Natural killer cell treated with Interleukin-12 subunit alpha and Interleukin-12 subunit beta and Interleukin-15 and Interleukin-18, amount 100 ng/mL, for 72 hours (primary cell): ENCODE measurements around the gene LRRC56. TPM values are rescaled to one million over a fixed set of nuclear protein-coding genes. Genes with fewer than 3 reads are reported as not detected.

Experiments used
- ATAC-seq, 2 donors: fragments of 150-1000 bp; cut with Tn5 transposase in 1 of 2; sonication (Bioruptor Pico), chemical (Tn5 transposase) in 1 of 2; 2 replicates each; pipeline ENCODE4 v1.10.0; 2021
- DNase-seq: peaks from one replicate; pipeline ENCODE4 v3.0.0; 2022; ENCODE audit warnings: low spot score
- H3K27ac Mint-ChIP-seq, 2 donors: 1 replicate in 1 of 2; 2 replicates in 1 of 2; pipeline ENCODE4 v1.8.0; 2022; ENCODE audit warnings: mixed read lengths in 2 of 2, mild to moderate bottlenecking in 1 of 2, moderate library complexity in 1 of 2
- H3K27me3 Mint-ChIP-seq, 2 donors: 1 replicate in 1 of 2; 2 replicates in 1 of 2; pipeline ENCODE4 v1.8.0; 2022; ENCODE audit warnings: mixed read lengths in 2 of 2
- H3K36me3 Mint-ChIP-seq: one replicate; pipeline ENCODE4 v1.8.0; 2022; ENCODE audit warnings: mixed read lengths
- H3K4me1 Mint-ChIP-seq, 2 donors: 1 replicate in 1 of 2; 2 replicates in 1 of 2; pipeline ENCODE4 v1.8.0; 2022; ENCODE audit warnings: low read depth in 2 of 2, mixed read lengths in 2 of 2, mild to moderate bottlenecking in 1 of 2
- H3K4me3 Mint-ChIP-seq: one replicate; pipeline ENCODE4 v1.8.0; 2022; ENCODE audit warnings: mixed read lengths
- H3K9me3 Mint-ChIP-seq: 2 replicates; pipeline ENCODE4 v1.8.0; 2022; ENCODE audit warnings: mixed read lengths
- total RNA-seq, 2 donors: library from RNA; stranded (reverse); gene quantifications; one replicate each; pipeline ENCODE4 v1.2.3, GENCODE V29; 2022

The LRRC56 gene
- total RNA-seq, 2 donors from 2014 or later: 0.98 to 1.8 TPM

- no peak for DNase-seq
- H3K4me3 Mint-ChIP-seq: no peak overlapping the region
- H3K9me3 Mint-ChIP-seq: no peaks in the 10 kb centered on the region
- no peaks in the 10 kb centered on the region for H3K36me3 Mint-ChIP-seq
- peak overlapping the region in 1 of 2 donors; percentile 67 for H3K27ac Mint-ChIP-seq
- H3K27me3 Mint-ChIP-seq: no peaks in the 10 kb centered on the region
- no peak for ATAC-seq
- H3K4me1 Mint-ChIP-seq: peaks cover 5 to 10% of the 10 kb centered on the region in 2 donors
Measured at GRCh38 chr11:521177-521688, 16.1 kb upstream of the LRRC56 start.

GRCh38 chr11:526192-526591 lies 11.1 kb upstream of the LRRC56 start:
- DNase-seq (no peak), ATAC-seq (no peak)
- Mint-ChIP-seq H3K27ac (no peak overlapping the region), H3K4me1 (peaks cover 0 to under 1% of the 10 kb centered on the region in 2 donors), H3K4me3 (no peak overlapping the region), H3K36me3 (no peaks in the 10 kb centered on the region), H3K27me3 (no peaks in the 10 kb centered on the region), H3K9me3 (no peaks in the 10 kb centered on the region)

GRCh38 chr11:528166-528814 lies 9.0 kb upstream of the LRRC56 start:
- Mint-ChIP-seq H3K9me3 (no peaks in the 10 kb centered on the region), H3K4me3 (no peak overlapping the region), H3K36me3 (no peaks in the 10 kb centered on the region), H3K27ac (no peak overlapping the region), H3K27me3 (no peaks in the 10 kb centered on the region), H3K4me1 (no peaks in the 10 kb centered on the region)
- DNase-seq (no peak), ATAC-seq (no peak)

- H3K27ac Mint-ChIP-seq: no peak overlapping the region
- H3K4me1 Mint-ChIP-seq: no peaks in the 10 kb centered on the region
- no peaks in the 10 kb centered on the region for H3K9me3 Mint-ChIP-seq
- DNase-seq (no peak), ATAC-seq (no peak)
- H3K4me3 Mint-ChIP-seq: no peak overlapping the region
- no peaks in the 10 kb centered on the region for H3K27me3 Mint-ChIP-seq
- H3K36me3 Mint-ChIP-seq: no peaks in the 10 kb centered on the region
Measured at GRCh38 chr11:528815-529727, 8.3 kb upstream of the LRRC56 start.

GRCh38 chr11:529728-530411 lies 7.5 kb upstream of the LRRC56 start:
- Mint-ChIP-seq H3K27ac (no peak overlapping the region), H3K9me3 (no peaks in the 10 kb centered on the region), H3K4me1 (no peaks in the 10 kb centered on the region), H3K27me3 (no peaks in the 10 kb centered on the region), H3K36me3 (no peaks in the 10 kb centered on the region), H3K4me3 (no peak overlapping the region)
- ATAC-seq (no peak), DNase-seq (no peak)

- ATAC-seq (no peak), DNase-seq (no peak)
- Mint-ChIP-seq H3K27me3 (no peaks in the 10 kb centered on the region), H3K4me1 (peaks cover 2 to 3% of the 10 kb centered on the region in 2 donors), H3K4me3 (no peak overlapping the region), H3K27ac (no peak overlapping the region), H3K36me3 (no peaks in the 10 kb centered on the region), H3K9me3 (no peaks in the 10 kb centered on the region)
Measured at GRCh38 chr11:530960-531831, 6.1 kb upstream of the LRRC56 start.

- peaks cover 5% of the 10 kb centered on the region in 2 donors for H3K4me1 Mint-ChIP-seq
- no peaks in the 10 kb centered on the region for H3K27me3 Mint-ChIP-seq
- ATAC-seq (no peak), DNase-seq (no peak)
- no peak overlapping the region for H3K27ac Mint-ChIP-seq
- H3K9me3 Mint-ChIP-seq: no peaks in the 10 kb centered on the region
- no peak overlapping the region for H3K4me3 Mint-ChIP-seq
- no peaks in the 10 kb centered on the region for H3K36me3 Mint-ChIP-seq
Measured at GRCh38 chr11:531919-532526, 5.3 kb upstream of the LRRC56 start.

- H3K4me3 Mint-ChIP-seq: no peak overlapping the region
- peaks cover 5 to 7% of the 10 kb centered on the region in 2 donors for H3K4me1 Mint-ChIP-seq
- DNase-seq: no peak
- H3K27me3 Mint-ChIP-seq: no peaks in the 10 kb centered on the region
- no peaks in the 10 kb centered on the region for H3K9me3 Mint-ChIP-seq
- no peak for ATAC-seq
- no peak overlapping the region for H3K27ac Mint-ChIP-seq
- no peaks in the 10 kb centered on the region for H3K36me3 Mint-ChIP-seq
Measured at GRCh38 chr11:532527-532985, 4.8 kb upstream of the LRRC56 start.

GRCh38 chr11:532986-533585 lies 4.2 kb upstream of the LRRC56 start:
- Mint-ChIP-seq H3K36me3 (no peaks in the 10 kb centered on the region), H3K27ac (no peak overlapping the region), H3K4me3 (no peak overlapping the region), H3K27me3 (no peaks in the 10 kb centered on the region), H3K9me3 (no peaks in the 10 kb centered on the region), H3K4me1 (peaks cover 5 to 10% of the 10 kb centered on the region in 2 donors)
- DNase-seq (no peak), ATAC-seq (no peak)

GRCh38 chr11:533586-534395 lies 3.5 kb upstream of the LRRC56 start:
- ATAC-seq (no peak), DNase-seq (no peak)
- no peak overlapping the region for H3K4me3 Mint-ChIP-seq
- no peak overlapping the region for H3K27ac Mint-ChIP-seq
- peaks cover 5 to 10% of the 10 kb centered on the region in 2 donors for H3K4me1 Mint-ChIP-seq
- H3K27me3 Mint-ChIP-seq: no peaks in the 10 kb centered on the region
- H3K9me3 Mint-ChIP-seq: no peaks in the 10 kb centered on the region
- H3K36me3 Mint-ChIP-seq: no peaks in the 10 kb centered on the region

GRCh38 chr11:534396-535209 lies 2.7 kb upstream of the LRRC56 start:
- peaks cover 5 to 10% of the 10 kb centered on the region in 2 donors for H3K4me1 Mint-ChIP-seq
- ATAC-seq (peak in 1 of 2 donors; percentile 0), DNase-seq (no peak)
- H3K27ac Mint-ChIP-seq: no peak overlapping the region
- no peaks in the 10 kb centered on the region for H3K27me3 Mint-ChIP-seq
- H3K4me3 Mint-ChIP-seq: peak overlapping the region; percentile 66
- H3K9me3 Mint-ChIP-seq: no peaks in the 10 kb centered on the region
- no peaks in the 10 kb centered on the region for H3K36me3 Mint-ChIP-seq
